ENCODE results near the gene ARSG. TPM values are rescaled to one million over a fixed set of nuclear protein-coding genes. Genes with fewer than 3 reads are reported as not detected.

ARSG gene
- total and polyA plus RNA-seq, 2 of the 13 experiments (the other 11 are each of a cell fraction or from before 2014, with no cell fraction given): 3.7 to 15.2 TPM

GRCh38 chr17:68377771-68378267, 86.5 kb downstream of the ARSG start (continued):
- TF ChIP-seq ZNF616 (CRISPR knock-in tag; IDR thresholded peaks at IDR 0.05; ENCODE audit: low read depth) (no peak), RXRA (CRISPR knock-in tag; IDR thresholded peaks at IDR 0.05) (no peak), KAT8 (CRISPR knock-in tag; IDR thresholded peaks at IDR 0.05) (no peak), MED13 (CRISPR knock-in tag; IDR thresholded peaks at IDR 0.05) (no peak), XBP1 (CRISPR knock-in tag; IDR thresholded peaks at IDR 0.05) (no peak), ZNF331 (CRISPR knock-in tag; IDR thresholded peaks at IDR 0.05) (no peak), SIX4 (CRISPR knock-in tag; IDR thresholded peaks at IDR 0.05) (peak; percentile 70; the same call in 1 of the 2 replicates), SP4 (CRISPR knock-in tag; IDR thresholded peaks at IDR 0.05) (no peak), ZNF33B (CRISPR knock-in tag; IDR thresholded peaks at IDR 0.05) (no peak), GFI1 (CRISPR knock-in tag; IDR thresholded peaks at IDR 0.05; ENCODE audit: borderline replicate concordance) (peak; percentile 25; the same call in 1 of the 2 replicates), ZNF30 (CRISPR knock-in tag; IDR thresholded peaks at IDR 0.05) (no peak), ZBTB39 (CRISPR knock-in tag; IDR thresholded peaks at IDR 0.05) (no peak), ISX (CRISPR knock-in tag; conservative IDR thresholded peaks at IDR 0.05) (no peak), ZNF605 (CRISPR knock-in tag; IDR thresholded peaks at IDR 0.05) (no peak; the same call in 1 of the 2 replicates), FOXP1 (IDR thresholded peaks at IDR 0.05) (no peak), FOXP1 (CRISPR knock-in tag; IDR thresholded peaks at IDR 0.05) (0 out of 2 replicates have a peak, but pooled peaks have one; percentile 41), KDM5B (CRISPR knock-in tag; IDR thresholded peaks at IDR 0.05; ENCODE audit: borderline replicate concordance) (no peak)
- TF ChIP-seq, protein P1, sequence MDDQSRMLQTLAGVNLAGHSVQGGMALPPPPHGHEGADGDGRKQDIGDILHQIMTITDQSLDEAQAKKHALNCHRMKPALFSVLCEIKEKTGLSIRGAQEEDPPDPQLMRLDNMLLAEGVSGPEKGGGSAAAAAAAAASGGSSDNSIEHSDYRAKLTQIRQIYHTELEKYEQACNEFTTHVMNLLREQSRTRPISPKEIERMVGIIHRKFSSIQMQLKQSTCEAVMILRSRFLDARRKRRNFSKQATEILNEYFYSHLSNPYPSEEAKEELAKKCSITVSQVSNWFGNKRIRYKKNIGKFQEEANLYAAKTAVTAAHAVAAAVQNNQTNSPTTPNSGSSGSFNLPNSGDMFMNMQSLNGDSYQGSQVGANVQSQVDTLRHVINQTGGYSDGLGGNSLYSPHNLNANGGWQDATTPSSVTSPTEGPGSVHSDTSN (CRISPR knock-in tag; IDR thresholded peaks at IDR 0.05; ENCODE audit: borderline replicate concordance): no peak
- TF ChIP-seq, protein P2, sequence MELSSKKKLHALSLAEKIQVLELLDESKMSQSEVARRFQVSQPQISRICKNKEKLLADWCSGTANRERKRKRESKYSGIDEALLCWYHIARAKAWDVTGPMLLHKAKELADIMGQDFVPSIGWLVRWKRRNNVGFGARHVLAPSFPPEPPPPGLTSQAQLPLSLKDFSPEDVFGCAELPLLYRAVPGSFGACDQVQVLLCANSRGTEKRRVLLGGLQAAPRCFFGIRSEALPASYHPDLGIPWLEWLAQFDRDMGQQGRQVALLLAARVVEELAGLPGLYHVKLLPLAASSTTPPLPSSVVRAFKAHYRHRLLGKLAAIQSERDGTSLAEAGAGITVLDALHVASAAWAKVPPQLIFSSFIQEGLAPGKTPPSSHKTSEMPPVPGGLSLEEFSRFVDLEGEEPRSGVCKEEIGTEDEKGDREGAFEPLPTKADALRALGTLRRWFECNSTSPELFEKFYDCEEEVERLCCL (CRISPR knock-in tag; IDR thresholded peaks at IDR 0.05; ENCODE audit: borderline replicate concordance): no peak
- TF ChIP-seq, protein P3, sequence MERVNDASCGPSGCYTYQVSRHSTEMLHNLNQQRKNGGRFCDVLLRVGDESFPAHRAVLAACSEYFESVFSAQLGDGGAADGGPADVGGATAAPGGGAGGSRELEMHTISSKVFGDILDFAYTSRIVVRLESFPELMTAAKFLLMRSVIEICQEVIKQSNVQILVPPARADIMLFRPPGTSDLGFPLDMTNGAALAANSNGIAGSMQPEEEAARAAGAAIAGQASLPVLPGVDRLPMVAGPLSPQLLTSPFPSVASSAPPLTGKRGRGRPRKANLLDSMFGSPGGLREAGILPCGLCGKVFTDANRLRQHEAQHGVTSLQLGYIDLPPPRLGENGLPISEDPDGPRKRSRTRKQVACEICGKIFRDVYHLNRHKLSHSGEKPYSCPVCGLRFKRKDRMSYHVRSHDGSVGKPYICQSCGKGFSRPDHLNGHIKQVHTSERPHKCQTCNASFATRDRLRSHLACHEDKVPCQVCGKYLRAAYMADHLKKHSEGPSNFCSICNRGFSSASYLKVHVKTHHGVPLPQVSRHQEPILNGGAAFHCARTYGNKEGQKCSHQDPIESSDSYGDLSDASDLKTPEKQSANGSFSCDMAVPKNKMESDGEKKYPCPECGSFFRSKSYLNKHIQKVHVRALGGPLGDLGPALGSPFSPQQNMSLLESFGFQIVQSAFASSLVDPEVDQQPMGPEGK (CRISPR knock-in tag; IDR thresholded peaks at IDR 0.05): no peak
- TF ChIP-seq, protein P4, sequence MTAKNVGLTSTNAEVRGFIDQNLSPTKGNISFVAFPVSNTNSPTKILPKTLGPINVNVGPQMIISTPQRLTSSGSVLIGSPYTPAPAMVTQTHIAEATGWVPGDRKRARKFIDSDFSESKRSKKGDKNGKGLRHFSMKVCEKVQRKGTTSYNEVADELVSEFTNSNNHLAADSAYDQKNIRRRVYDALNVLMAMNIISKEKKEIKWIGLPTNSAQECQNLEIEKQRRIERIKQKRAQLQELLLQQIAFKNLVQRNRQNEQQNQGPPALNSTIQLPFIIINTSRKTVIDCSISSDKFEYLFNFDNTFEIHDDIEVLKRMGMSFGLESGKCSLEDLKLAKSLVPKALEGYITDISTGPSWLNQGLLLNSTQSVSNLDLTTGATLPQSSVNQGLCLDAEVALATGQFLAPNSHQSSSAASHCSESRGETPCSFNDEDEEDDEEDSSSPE (CRISPR knock-in tag; IDR thresholded peaks at IDR 0.05): no peak
- TF ChIP-seq, protein P5, sequence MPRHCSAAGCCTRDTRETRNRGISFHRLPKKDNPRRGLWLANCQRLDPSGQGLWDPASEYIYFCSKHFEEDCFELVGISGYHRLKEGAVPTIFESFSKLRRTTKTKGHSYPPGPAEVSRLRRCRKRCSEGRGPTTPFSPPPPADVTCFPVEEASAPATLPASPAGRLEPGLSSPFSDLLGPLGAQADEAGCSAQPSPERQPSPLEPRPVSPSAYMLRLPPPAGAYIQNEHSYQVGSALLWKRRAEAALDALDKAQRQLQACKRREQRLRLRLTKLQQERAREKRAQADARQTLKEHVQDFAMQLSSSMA (CRISPR knock-in tag; IDR thresholded peaks at IDR 0.05): no peak
